Measurements from ENCODE around the gene RRN3.
"Not testable (repeated sequence)": the region's sequence is repeated elsewhere in the genome, so short reads cannot be mapped to it uniquely, and the experiment has no call there.

Gene RRN3

GRCh38 chr16:15025234-15025951 is 68.7 kb downstream of the RRN3 start:
- DNase-seq: not testable (repeated sequence)

GRCh38 chr16:15024858-15025199 is 69.2 kb downstream of the RRN3 start:
- DNase-seq: not testable (repeated sequence)

GRCh38 chr16:15023381-15024077 is 70.5 kb downstream of the RRN3 start:
- not testable (repeated sequence) for DNase-seq

GRCh38 chr16:15022194-15022593 is 71.9 kb downstream of the RRN3 start:
- not testable (repeated sequence) for DNase-seq

GRCh38 chr16:15021429-15021828 is 72.6 kb downstream of the RRN3 start:
- not testable (repeated sequence) for DNase-seq

- not testable (repeated sequence) for DNase-seq
Measured at GRCh38 chr16:15016951-15017580, 77.0 kb downstream of the RRN3 start.

- not testable (repeated sequence) for DNase-seq
Measured at GRCh38 chr16:15016354-15016753, 77.7 kb downstream of the RRN3 start.

GRCh38 chr16:15015671-15016070 is 78.4 kb downstream of the RRN3 start:
- DNase-seq: not testable (repeated sequence)

- DNase-seq: not testable (repeated sequence)
Measured at GRCh38 chr16:15012941-15013340, 81.1 kb downstream of the RRN3 start.

All from NCI-H1417 treated with DMSO at 0.1 percent for 48 hours (cell line).